GM21423 (cell line): ENCODE results near the gene INSC.
"Not testable (repeated sequence)": the region's sequence is repeated elsewhere in the genome, so short reads cannot be mapped to it uniquely, and the experiment has no call there.

Experiments
- ATAC-seq: cut with Tn5 transposase; IDR thresholded peaks from one replicate; pipeline ENCODE4 v1.9.1; 2021; ENCODE audit warnings: mild to moderate bottlenecking, moderate library complexity; ENCODE audit not compliant: unreplicated experiment

The INSC gene

GRCh38 chr11:15114501-15115475 is at the start of gene INSC:
INSC (plus strand) TSS chr11:15114923; CDS start chr11:15149175, 34,252 bp downstream.
- no peak for ATAC-seq

GRCh38 chr11:15069751-15070150 is 45.0 kb upstream of the INSC start:
- not testable (repeated sequence) for ATAC-seq

- ATAC-seq = no peak
Observed at GRCh38 chr11:15071556-15072255, 43.0 kb upstream of the INSC start.

GRCh38 chr11:15072551-15073143 is 42.1 kb upstream of the INSC start:
- no peak for ATAC-seq

GRCh38 chr11:15073361-15074205 is 41.1 kb upstream of the INSC start, which contains the start of gene CALCB:
CALCB (plus strand) TSS chr11:15073593; CDS start chr11:15074719, 1,126 bp downstream.
- no peak for ATAC-seq

- peak; percentile 86 for ATAC-seq
Observed at GRCh38 chr11:15074206-15075161, 40.2 kb upstream of the INSC start.

- no peak for ATAC-seq
Observed at GRCh38 chr11:15075162-15075526, 39.6 kb upstream of the INSC start.

- ATAC-seq = no peak
Observed at GRCh38 chr11:15091175-15091574, 23.5 kb upstream of the INSC start.

- no peak for ATAC-seq
Observed at GRCh38 chr11:15091625-15092024, 23.1 kb upstream of the INSC start.

- peak; percentile 74 for ATAC-seq
Observed at GRCh38 chr11:15093432-15093831, 21.3 kb upstream of the INSC start.

- ATAC-seq = no peak
Observed at GRCh38 chr11:15095736-15096228, 18.9 kb upstream of the INSC start.

GRCh38 chr11:15097411-15097810 is 17.3 kb upstream of the INSC start:
- no peak for ATAC-seq

- ATAC-seq = no peak
Observed at GRCh38 chr11:15099267-15099666, 15.5 kb upstream of the INSC start.

GRCh38 chr11:15101072-15101709 is 13.5 kb upstream of the INSC start:
- peak; percentile 72 for ATAC-seq

GRCh38 chr11:15104166-15104565 is 10.6 kb upstream of the INSC start:
- ATAC-seq = no peak

- ATAC-seq = no peak
Observed at GRCh38 chr11:15106201-15106965, 8.3 kb upstream of the INSC start.

GRCh38 chr11:15107730-15108515 is 6.8 kb upstream of the INSC start:
- ATAC-seq = peak; percentile 59
